Liver (tissue), 3 donors: ENCODE data around the gene OLFML3.

Experiments
- CTCF ChIP-seq: fragments of 150-350 bp; IDR thresholded peaks from 2 replicates; pipeline ENCODE4 v1.5.1; 2017; ENCODE audit warnings: improper control_type of control experiment, low read depth, low read length; ENCODE audit not compliant: missing input control
- FOXA1 ChIP-seq: IDR thresholded peaks from 2 replicates; pipeline ENCODE4 v1.6.1; 2016; ENCODE audit warnings: antibody characterized with exemption
- GABPA ChIP-seq, 2 donors: IDR thresholded peaks in 1 of 2; conservative IDR thresholded peaks in 1 of 2; 2 replicates each; pipeline ENCODE4 v1.6.1; 2016; ENCODE audit warnings: antibody characterized with exemption in 2 of 2, mild to moderate bottlenecking in 1 of 2, moderate library complexity in 1 of 2
- RAD21 ChIP-seq, 2 donors: IDR thresholded peaks; 2 replicates each; pipeline ENCODE4 v1.6.1; 2016; ENCODE audit warnings: antibody characterized with exemption in 2 of 2, mild to moderate bottlenecking in 2 of 2
- SP1 ChIP-seq: IDR thresholded peaks from 2 replicates; pipeline ENCODE4 v1.6.1; 2018; ENCODE audit warnings: antibody characterized with exemption, mild to moderate bottlenecking
- YY1 ChIP-seq: IDR thresholded peaks from 2 replicates; pipeline ENCODE4 v1.6.1; 2016; ENCODE audit warnings: antibody characterized with exemption, mild to moderate bottlenecking
- donor health status: healthy.
- donor health status: healthy.

- TF ChIP-seq CTCF (peak; percentile 8), RAD21 (IDR thresholded peaks at IDR 0.05) (peak; percentile 51 to 65), FOXA1 (no peak), SP1 (no peak), GABPA (IDR thresholded peaks at IDR 0.05 in 1 of 2, conservative IDR thresholded peaks at IDR 0.05 in 1 of 2) (no peak), YY1 (no peak)
Observed at GRCh38 chr1:113963281-113963906, 15.9 kb upstream of the OLFML3 start.
